Fibroblast of the aortic adventitia (primary cell): Measurements from ENCODE around the gene LARP1. TPM values are rescaled to one million over a fixed set of nuclear protein-coding genes. Genes with fewer than 3 reads are reported as not detected.
A peak's percentile ranks its signal among the peaks of the same experiment; 100 is the strongest.

Experiments used
- DNase-seq: peaks from one replicate; pipeline ENCODE4 v3.0.0-alpha.2; 2010; ENCODE audit warnings: low read depth
- H3K4me3 ChIP-seq: 2 replicates; pipeline ENCODE4 v1.5.1; 2011; ENCODE audit warnings: low read depth, mild to moderate bottlenecking, control low read depth, low read length, moderate library complexity
- CTCF ChIP-seq: IDR thresholded peaks from 2 replicates; pipeline ENCODE4 v1.5.1; 2011; ENCODE audit warnings: mild to moderate bottlenecking, low read length, control low read depth, inconsistent platforms; ENCODE audit not compliant: insufficient read depth
- total RNA-seq: library from RNA; depleted of rRNA; stranded (reverse); fragments of >200 nt; gene quantifications from 2 replicates; pipeline ENCODE4 v1.2.3, GENCODE V29; 2012; ENCODE audit warnings: low replicate concordance

Gene LARP1
- total RNA-seq, 1 donor: 114 TPM

GRCh38 chr5:154773326-154773725, 18.1 kb downstream of the LARP1 start:
- DNase-seq: no peak
- TF ChIP-seq CTCF: no peak
- no peak overlapping the region for H3K4me3 ChIP-seq

- H3K4me3 ChIP-seq: no peak overlapping the region
- TF ChIP-seq CTCF: no peak
- DNase-seq: no peak
Observed at GRCh38 chr5:154776167-154776566, 21.0 kb downstream of the LARP1 start.

- DNase-seq: no peak
- no peak overlapping the region for H3K4me3 ChIP-seq
- no peak for TF ChIP-seq CTCF
Observed at GRCh38 chr5:154778534-154778933, 23.4 kb downstream of the LARP1 start.

- no peak overlapping the region for H3K4me3 ChIP-seq
- no peak for TF ChIP-seq CTCF
- DNase-seq: peak; percentile 74
Observed at GRCh38 chr5:154779105-154779504, 23.9 kb downstream of the LARP1 start.

GRCh38 chr5:154780128-154780527, 25.0 kb downstream of the LARP1 start:
- DNase-seq: no peak
- no peak for TF ChIP-seq CTCF
- H3K4me3 ChIP-seq: no peak overlapping the region

- no peak overlapping the region for H3K4me3 ChIP-seq
- TF ChIP-seq CTCF: no peak
- DNase-seq: no peak
Observed at GRCh38 chr5:154782326-154782725, 27.1 kb downstream of the LARP1 start.

- no peak for DNase-seq
- no peak for TF ChIP-seq CTCF
- no peak overlapping the region for H3K4me3 ChIP-seq
Observed at GRCh38 chr5:154782812-154783592, 27.8 kb downstream of the LARP1 start.
